Stimulated activated naive CD4-positive, alpha-beta T cell treated with Interleukin-2 at 50 U/mL for 16 hours (primary cell): ENCODE results near the gene EPC1.
A peak's percentile ranks its signal among the peaks of the same experiment; 100 is the strongest.
"Not testable (repeated sequence)": the region's sequence is repeated elsewhere in the genome, so short reads cannot be mapped to it uniquely, and the experiment has no call there.

Experiments used
- DNase-seq: peaks from one replicate; lab custom pipeline; 2025; lab: John Stamatoyannopoulos, UW

The EPC1 gene, protein sequence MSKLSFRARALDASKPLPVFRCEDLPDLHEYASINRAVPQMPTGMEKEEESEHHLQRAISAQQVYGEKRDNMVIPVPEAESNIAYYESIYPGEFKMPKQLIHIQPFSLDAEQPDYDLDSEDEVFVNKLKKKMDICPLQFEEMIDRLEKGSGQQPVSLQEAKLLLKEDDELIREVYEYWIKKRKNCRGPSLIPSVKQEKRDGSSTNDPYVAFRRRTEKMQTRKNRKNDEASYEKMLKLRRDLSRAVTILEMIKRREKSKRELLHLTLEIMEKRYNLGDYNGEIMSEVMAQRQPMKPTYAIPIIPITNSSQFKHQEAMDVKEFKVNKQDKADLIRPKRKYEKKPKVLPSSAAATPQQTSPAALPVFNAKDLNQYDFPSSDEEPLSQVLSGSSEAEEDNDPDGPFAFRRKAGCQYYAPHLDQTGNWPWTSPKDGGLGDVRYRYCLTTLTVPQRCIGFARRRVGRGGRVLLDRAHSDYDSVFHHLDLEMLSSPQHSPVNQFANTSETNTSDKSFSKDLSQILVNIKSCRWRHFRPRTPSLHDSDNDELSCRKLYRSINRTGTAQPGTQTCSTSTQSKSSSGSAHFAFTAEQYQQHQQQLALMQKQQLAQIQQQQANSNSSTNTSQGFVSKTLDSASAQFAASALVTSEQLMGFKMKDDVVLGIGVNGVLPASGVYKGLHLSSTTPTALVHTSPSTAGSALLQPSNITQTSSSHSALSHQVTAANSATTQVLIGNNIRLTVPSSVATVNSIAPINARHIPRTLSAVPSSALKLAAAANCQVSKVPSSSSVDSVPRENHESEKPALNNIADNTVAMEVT

DNA sequence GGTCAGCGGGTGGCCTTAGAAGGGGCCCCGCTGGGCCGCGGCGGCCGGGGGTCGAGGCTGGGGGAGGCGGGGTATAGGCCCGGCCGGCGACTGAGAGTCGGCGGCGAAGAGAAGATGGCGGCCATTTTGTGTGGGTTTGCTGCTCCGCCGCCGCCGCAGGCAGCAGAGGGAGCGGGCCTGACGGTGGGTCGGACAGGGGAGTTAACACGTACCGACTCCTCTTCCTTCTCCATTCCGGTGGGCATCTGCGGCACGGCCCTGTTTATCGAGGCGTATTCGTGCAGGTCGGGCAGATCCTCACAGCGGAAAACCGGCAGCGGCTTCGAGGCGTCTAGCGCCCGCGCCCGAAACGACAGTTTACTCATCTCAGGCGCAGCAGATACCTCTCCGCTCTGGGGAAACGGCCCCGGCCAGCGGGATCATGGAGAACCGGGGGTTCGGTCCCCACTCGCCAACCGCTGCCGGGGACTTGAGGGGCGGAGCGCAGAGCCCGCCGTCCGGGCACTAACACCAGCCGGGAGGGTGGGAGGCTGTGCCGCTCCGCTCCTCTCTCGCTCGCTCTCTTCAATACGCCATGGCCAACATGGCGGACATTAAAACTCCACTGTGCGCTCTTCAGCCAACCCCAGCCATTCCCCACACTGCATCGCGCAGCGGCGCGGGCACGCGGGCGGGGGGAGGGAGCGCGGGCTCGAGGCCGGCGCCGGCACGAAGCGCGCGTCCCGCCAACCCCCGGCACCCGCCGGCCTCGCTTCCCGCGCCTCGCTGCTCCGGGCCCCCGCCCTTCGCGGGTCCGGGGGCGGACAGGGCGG lies at the start of gene EPC1:
Gene EPC1 (minus strand): TSS at position 608 of the 812 bp plus-strand sequence. CDS start 243 bp downstream, at position 365.
- DNase-seq, result peak; percentile 83

DNA sequence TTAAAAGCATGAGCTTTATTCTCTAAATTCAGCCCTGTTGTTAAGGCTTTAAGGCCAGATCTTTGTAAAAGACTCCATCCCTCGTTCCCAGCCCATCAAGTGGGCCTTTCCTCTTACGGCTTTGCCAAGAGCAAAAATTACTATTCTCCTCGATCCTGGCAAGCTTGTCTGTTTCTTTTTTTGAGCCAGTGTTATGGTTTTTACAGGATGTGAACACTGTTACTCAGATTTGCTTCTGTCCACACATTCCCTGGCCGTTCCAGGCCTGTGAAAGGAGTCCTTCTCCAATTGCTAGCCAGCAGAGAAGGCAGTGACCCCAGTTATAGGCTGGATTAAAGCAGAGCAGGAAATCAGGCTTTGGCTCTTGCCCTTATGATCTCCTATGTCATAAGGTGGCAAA lies 47.0 kb upstream of the EPC1 start:
- DNase-seq, result no peak

DNA sequence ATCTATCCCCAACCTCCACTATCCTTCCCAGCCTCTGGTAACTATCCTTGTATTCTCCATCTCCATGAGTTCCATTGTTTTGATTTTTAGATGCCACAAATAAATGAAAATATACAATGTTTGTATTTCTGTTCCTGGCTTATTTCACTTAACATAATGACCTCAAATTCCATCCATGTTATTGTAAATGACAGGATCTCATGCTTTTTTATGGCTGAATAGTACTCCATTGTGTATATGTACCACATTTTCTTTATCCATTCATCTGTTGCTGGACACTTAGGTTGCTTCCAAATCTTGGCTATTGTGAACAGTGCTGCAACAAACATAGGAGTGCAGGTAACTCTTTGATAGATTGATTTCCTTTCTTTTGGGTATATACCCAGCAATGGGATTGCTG lies 45.3 kb upstream of the EPC1 start:
- DNase-seq, result not testable (repeated sequence)

DNA sequence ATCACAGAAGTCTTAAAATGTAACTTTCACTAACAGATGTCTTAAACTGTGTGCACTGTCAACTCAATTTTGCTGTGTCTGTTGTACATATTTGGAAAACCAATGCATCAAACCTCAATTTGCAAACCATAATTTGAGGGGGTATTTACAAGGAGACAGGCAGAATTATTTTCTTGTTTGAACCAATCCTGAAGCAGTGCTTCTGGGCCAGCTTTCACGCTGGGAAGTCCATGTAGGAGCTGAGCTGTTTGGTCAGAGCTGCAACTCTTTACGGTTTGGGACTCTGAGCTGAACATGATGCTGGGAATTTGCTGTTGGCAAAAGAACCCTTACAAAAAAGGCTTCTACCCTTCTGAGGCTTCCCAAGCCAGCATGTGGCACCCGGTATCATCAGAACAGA lies 43.2 kb upstream of the EPC1 start:
- no peak for DNase-seq

DNA sequence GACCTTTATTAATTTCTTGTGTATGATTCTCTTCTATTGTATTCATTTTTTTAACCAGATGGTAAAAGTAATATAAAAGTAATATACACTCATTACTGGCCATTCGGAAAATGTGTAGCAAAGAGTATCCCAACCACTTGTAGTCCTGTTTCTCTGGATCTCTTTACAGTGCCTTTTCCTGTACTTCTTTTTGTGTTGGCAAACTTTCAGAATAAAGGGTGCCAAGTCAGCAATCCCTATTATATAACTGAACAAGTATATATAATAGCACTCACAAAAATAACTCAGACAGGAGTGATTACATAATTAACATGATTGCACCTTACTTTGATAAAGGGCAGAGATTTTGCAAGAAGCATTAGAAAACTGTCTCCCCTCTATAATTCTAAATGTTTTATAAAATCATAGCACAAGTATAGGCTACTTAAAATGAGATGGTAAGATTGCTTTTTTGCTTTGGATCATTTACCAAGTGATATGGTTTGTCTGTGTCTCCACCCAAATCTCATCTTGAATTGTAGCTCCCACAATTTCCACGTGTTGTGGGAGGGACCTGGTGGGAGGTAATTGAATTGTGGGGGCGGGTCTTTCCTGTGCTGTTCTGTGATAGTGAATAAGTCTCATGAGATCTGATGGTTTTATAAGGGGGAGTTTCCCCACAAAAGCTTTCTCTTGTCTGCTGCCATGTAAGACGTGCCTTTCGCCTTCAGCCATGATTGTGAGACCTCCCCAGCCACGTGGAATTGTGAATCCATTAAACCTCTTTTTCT lies 41.5 kb upstream of the EPC1 start:
- no peak for DNase-seq

DNA sequence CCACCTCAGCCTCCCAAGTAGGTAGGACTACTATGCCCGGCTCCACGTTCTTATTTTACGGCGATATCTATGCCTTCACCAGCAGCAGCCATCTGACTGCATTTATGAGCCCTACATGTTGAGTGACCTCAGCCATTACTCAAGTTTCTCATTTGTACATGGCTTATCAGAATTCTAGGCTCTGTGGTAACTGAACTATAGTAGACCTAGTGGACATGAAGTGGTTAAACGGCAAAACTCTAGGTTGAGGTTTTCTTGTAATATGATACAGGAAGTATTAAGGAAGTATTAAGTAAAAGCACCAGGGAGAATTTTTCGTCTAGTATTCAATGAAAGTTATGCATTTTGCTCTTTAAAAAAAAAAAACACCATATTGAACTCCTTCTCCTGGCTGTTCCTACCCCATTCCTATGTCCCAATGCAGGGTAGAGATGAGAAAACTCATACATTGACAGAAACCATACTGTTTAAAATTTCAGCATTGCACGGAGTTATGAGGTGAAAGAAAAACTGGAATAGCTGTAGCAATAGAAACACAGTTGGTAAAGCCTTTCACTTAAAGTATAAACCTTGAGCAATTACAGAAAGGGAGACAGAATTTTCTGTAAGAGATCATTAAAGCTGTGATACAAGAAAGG lies 39.8 kb upstream of the EPC1 start:
- DNase-seq, result no peak

DNA sequence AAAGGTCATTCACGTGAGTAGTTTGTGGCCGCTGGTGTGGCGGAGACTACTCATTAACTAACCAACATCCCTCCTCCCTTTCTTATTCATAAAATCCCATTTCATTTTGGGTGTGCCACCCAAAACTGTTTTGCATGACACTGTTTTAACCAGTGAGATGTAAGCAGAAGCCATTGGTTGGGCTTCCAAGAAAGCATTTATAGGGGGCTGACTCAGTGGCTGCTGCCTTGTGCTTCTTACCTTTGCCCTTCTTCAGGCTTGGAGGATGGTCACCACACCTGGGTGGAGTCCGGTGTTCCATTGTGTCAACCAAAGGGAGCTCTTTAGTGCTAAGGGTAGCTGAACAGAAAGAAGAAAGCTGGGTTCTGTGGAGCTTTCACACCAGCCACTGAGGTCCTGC lies 37.2 kb upstream of the EPC1 start:
- no peak for DNase-seq

DNA sequence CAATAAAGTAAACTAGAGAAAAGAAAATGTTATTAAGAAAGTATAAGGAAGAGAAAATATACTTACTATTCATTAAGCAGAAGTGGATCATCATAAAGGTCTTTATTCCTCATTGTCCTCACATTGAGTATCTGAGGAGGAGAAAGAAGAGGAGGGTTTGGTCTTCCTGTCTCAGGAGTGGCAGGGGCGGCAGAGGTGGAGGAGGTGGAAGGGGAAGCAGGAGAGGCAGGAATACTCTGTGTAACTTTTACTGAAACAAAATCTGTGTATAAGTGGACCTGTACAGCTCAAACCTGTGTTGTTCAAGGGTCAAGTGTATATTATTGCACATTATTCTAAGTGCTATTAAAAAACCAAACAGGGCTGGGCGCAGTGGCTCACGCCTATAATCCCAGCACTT lies 34.2 kb upstream of the EPC1 start:
- no peak for DNase-seq

DNA sequence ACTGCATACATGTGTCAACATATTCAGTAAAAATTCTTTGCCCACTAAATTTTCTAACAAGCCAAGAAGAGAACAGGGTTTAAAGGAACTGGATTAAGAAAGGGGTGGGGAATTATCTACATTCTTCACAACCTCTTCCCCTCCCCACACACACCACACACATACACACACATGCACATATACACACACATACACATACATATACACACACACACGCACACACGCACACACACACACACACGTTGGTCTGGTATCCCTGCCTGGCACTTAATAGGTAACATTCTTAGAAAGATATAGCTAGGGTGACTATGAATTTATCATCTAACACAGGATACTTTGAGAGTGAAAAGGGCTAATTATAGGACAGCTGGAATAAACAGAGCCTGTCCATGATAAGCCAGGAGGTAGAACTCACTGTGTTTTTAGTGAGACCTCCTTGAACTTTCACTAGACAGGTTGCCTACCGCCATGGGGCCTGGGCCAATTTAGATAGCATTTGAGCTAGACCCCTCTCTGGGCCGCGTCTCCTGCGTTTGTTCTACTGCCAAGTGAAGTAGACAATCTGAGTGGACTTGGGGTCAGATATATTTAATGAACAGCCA lies 33.1 kb upstream of the EPC1 start:
- no peak for DNase-seq

DNA sequence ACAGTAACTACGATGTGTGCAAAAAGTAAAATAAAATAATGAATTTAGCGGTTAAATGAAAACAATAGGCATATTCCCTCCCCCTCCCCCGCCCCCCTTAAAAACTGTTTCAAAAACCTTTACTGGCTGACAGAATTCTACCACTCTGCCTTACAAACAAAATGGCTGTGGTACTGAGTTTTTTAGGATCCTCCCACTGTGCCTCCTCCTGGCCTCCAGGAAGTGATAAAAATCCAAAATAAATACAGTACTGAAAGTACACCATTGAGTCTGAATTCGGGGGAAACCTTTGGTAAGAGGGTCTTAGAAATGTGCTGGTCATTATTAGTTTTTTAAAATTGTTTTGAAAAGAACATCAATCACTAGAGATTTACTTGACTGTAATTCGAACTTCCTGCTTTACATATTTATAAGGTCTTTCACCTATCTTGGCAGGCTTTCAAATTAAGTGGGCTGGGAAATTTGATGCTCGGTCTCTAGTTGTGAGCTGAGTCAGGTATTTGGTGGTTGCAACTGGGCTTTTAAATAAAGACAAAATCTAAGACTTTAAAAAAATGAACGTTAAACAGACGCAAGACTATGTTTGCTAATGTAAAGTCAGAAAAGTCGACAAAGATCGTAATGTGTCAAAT lies 32.5 kb upstream of the EPC1 start:
- DNase-seq, result no peak

DNA sequence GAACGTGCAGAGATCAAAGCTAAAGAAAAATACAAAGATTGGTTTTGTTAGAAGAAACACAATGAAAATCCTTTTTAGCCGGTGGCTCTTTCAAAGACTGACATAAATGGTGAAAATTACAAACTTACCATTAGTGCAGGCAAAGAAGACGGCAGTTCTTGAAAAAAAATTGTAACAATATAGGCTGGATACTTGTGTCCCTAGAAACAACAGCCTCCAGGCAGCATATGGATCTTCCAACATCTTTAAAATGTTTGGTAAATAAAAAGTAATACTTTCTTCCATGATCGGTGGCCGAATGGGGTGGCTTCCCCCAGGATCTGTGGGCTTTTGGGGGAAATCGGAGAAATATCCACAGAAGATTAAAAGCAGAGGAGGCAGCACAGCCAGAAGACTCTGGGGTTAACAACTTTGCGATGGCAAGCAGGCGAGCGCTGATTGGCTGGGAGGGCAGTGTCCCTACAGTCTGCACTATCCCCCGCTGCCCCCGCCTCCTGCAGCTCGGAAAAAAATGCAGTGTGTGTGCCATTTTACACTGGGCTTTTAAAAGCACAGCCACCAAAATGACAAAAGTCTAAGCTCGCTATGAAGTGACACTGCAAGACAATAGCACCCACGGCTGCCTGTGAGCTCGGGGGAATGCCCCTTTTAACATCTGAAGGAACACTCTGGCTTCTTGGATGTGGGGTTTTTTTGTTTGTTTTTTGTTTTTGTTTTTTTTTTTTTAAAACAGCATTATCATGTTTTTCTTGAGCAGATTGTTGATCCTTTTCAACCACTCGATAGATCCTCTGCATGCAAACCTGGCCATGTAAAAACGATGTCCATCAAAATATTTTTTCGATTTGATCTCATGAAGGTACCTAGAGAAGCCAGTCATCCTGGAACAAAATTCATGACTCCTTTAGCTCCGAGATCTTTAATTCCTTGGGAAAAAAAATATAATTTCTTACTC lies 31.7 kb upstream of the EPC1 start:
- peak; percentile 91 for DNase-seq

DNA sequence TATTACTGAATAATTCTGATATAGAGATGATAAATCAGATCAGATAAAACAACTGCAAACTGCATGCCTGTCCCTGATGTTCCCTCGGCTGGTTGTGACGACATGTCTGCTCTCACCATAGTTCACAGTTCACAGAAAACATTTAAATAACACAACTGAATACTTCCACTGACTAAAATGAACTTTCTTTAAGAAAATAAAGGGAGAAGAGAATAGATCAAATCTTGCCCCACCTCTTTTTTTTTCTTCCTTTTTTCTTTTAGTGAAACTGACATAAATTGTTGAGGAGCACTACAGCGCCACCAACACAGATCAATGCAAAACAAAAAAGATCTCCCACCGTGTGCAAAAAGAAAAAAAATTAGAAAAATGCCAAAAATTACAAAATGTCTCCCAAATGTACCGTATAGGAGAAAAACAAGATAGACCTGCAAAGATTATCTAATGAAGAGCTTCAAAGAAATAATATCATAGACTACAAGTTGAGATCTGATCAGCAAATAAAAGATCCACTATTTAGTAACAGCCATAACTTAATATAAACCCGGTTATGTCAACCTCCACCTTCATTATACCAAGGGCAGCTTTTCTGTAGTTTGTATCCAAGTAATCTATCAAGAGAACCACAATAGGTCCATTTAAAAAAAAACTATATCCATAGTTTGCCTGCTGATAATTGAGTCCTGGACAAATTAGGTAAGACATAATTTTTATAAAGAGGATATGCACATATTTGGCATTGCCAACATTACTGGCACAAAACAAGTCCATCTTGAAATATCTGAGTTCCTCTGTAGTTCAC lies 30.7 kb upstream of the EPC1 start:
- DNase-seq, result peak; percentile 15

DNA sequence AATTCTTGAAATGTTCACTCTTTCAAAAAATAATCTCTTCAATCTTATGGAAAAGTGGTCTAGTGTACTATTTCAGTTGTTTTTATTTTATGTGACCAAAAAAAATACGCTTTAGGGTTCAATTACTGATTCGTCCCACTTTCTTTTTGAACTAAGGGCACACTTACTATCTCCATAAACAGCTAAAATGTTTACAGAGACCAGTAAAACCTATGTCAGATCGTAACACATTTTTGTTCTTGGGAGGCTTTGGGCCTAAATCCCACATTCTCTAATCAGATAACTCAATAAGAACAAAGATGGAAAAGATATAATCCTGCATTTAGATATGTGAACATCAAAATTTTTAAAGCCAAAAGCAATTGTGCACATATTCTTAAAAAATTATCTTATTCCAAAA lies 29.8 kb upstream of the EPC1 start:
- DNase-seq, result no peak

DNA sequence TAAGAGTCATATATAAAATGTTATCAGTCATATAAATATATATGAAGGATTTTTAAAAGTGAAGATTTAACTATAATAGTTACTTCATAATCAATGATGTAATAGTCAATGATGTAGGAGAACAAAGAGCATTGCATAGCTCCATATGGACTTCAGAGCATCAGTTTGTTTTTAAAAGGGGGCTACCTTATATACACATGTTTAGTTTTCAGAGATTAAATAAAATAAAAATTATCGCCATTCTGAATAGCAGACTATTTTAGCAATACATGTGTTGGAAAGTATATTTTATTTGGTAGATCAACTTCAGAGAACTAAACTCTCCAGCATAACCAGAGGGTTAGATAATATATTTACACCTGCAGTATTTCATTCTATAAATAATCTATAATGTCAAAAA lies 29.1 kb upstream of the EPC1 start:
- no peak for DNase-seq

DNA sequence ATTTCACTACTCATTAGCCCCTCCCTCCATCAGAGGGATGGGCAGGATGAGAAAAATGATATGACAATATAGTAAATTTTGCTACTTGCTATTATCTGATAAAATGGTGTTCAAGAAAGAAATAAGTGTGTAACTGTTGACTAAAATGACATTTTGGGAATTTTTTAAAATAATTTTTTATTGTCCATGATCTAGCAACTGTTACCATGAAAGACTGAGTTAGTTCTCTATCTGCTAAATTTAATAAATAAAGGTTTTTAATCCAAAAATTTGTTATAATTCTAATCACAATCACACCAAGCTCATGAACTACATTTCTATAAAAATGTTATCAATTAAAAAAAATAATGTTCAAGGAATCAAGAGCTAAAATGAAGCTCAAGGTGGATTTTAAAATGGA lies 28.7 kb upstream of the EPC1 start:
- no peak for DNase-seq

DNA sequence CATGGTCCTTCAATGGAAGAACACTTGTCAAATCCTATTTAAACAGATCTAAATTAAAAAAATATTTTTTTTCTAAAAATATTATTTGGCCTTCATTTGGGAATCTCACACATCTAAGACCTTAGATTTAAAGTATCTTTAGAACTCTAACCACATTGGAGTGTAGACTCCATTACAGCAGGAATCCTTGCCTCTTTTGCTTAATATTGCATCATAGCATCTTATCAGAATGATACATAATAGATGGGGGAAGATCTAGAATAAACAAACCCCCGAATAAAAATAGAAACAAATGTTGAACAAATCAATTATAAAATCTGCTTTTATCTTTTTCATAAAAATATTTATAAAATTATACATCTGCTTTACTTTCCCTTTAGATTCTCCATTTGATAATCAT lies 27.6 kb upstream of the EPC1 start:
- DNase-seq, result no peak

DNA sequence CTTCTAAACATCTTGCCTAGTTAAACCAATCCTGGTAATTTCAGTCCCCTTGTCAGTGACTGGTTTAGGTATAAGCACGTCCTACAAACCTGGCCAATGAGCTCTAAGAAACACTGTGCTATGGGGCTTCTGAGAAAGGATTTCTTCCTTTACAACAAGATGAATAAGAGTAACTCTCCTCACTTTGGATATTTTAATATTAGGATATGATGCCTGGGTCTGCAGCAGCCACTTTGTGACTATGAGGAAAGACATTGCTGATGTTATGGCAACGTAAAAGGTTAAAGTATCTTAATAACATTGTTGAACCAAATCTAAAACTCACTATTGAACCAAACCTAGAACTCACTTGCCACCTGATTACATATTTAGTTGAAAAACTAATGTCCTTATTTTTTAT lies 26.5 kb upstream of the EPC1 start:
- DNase-seq, result no peak

DNA sequence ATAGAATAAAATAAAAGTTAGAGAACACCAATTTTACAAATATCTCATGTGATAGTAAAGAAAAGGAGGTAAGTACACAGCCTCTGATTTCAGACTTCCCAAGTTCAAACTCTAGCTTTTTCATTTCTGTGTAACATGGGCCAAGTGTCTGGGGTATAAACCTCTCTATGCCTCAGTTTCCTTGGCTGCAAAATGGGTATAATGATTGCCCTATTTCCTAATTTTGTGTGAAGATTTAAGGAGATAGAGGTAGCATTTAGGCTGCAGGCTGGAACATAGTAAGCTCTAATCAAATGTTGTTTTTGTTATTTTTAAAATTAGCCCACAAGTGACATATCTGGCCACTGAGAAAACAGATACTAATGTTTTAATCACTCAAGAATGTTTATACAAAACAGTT lies 26.1 kb upstream of the EPC1 start:
- no peak for DNase-seq
